Progenitor cell of endocrine pancreas (in vitro differentiated cells): Measurements from ENCODE around the gene USP10. TPM values are rescaled to one million over a fixed set of nuclear protein-coding genes. Genes with fewer than 3 reads are reported as not detected.
"Not testable (repeated sequence)": the region's sequence is repeated elsewhere in the genome, so short reads cannot be mapped to it uniquely, and the experiment has no call there.

Source experiments
- DNase-seq: peaks from one replicate; pipeline ENCODE4 v3.0.0; 2021; ENCODE audit warnings: low spot score; ENCODE audit not compliant: unreplicated experiment
- H3K27ac Mint-ChIP-seq: 2 replicates; pipeline ENCODE4 v1.8.0; 2021; ENCODE audit warnings: mild to moderate bottlenecking, moderate library complexity, mixed read lengths
- H3K27me3 Mint-ChIP-seq: 2 replicates; pipeline ENCODE4 v1.8.0; 2021; ENCODE audit warnings: mixed read lengths
- H3K36me3 Mint-ChIP-seq: 2 replicates; pipeline ENCODE4 v1.8.0; 2022; ENCODE audit warnings: mixed read lengths; ENCODE audit not compliant: insufficient read depth
- H3K4me1 Mint-ChIP-seq: 2 replicates; pipeline ENCODE4 v1.8.0; 2021; ENCODE audit warnings: low read depth, mixed read lengths
- H3K4me3 Mint-ChIP-seq: 2 replicates; pipeline ENCODE4 v1.8.0; 2021; ENCODE audit warnings: low read depth, mild to moderate bottlenecking, moderate library complexity, mixed read lengths
- H3K9me3 Mint-ChIP-seq: 2 replicates; pipeline ENCODE4 v1.8.0; 2021; ENCODE audit warnings: low read depth, mixed read lengths
- CTCF ChIP-seq: fragments of 200-600 bp; sonication (generic); IDR thresholded peaks from one replicate; pipeline ENCODE4 v1.5.0; 2021; ENCODE audit warnings: antibody characterized with exemption, mild to moderate bottlenecking; ENCODE audit not compliant: unreplicated experiment
- total RNA-seq: library from RNA; stranded (reverse); gene quantifications from 2 replicates; pipeline ENCODE4 v1.2.1, GENCODE V29; 2021

USP10 gene
- total RNA-seq, 1 donor from 2014 or later = 139 TPM

- no peak for TF ChIP-seq CTCF
- no peaks in the 10 kb centered on the region for H3K27me3 Mint-ChIP-seq
- H3K4me3 Mint-ChIP-seq = no peak overlapping the region
- H3K4me1 Mint-ChIP-seq = peaks cover 15% of the 10 kb centered on the region
- no peak overlapping the region for H3K27ac Mint-ChIP-seq
- H3K9me3 Mint-ChIP-seq = peaks cover 3% of the 10 kb centered on the region
- DNase-seq = no peak
- no peaks in the 10 kb centered on the region for H3K36me3 Mint-ChIP-seq
These were observed 7.2 kb upstream of the USP10 start for GRCh38 chr16:84692451-84693214.

- H3K4me3 Mint-ChIP-seq, DNase-seq, H3K27me3 Mint-ChIP-seq, H3K9me3 Mint-ChIP-seq, H3K27ac Mint-ChIP-seq, H3K36me3 Mint-ChIP-seq: not testable (repeated sequence)
- peaks cover 16% of the 10 kb centered on the region for H3K4me1 Mint-ChIP-seq
These were observed 5.9 kb upstream of the USP10 start for GRCh38 chr16:84693869-84694268.

- no peak for TF ChIP-seq CTCF
- no peak for DNase-seq
- Mint-ChIP-seq H3K4me1 (peaks cover 18% of the 10 kb centered on the region), H3K27me3 (no peaks in the 10 kb centered on the region), H3K36me3 (no peaks in the 10 kb centered on the region), H3K4me3 (no peak overlapping the region), H3K9me3 (peaks cover 3% of the 10 kb centered on the region), H3K27ac (no peak overlapping the region)
These were observed 4.8 kb upstream of the USP10 start for GRCh38 chr16:84694980-84695379.

- Mint-ChIP-seq H3K27me3 (no peaks in the 10 kb centered on the region), H3K36me3 (no peaks in the 10 kb centered on the region), H3K4me1 (peaks cover 31% of the 10 kb centered on the region), H3K4me3 (peak overlapping the region; percentile 84), H3K27ac (peak overlapping the region; percentile 98), H3K9me3 (peaks cover 3% of the 10 kb centered on the region)
- TF ChIP-seq CTCF = no peak
- DNase-seq = no peak
These were observed 571 bp upstream of the USP10 start for GRCh38 chr16:84699147-84699711.

GRCh38 chr16:84700446-84701300 lies 873 bp downstream of the USP10 start:
- no peak for TF ChIP-seq CTCF
- H3K4me1 Mint-ChIP-seq = peaks cover 34% of the 10 kb centered on the region
- H3K27me3 Mint-ChIP-seq = no peaks in the 10 kb centered on the region
- DNase-seq = no peak
- H3K36me3 Mint-ChIP-seq = no peaks in the 10 kb centered on the region
- H3K9me3 Mint-ChIP-seq = peaks cover 3% of the 10 kb centered on the region
- peak overlapping the region; percentile 96 for H3K4me3 Mint-ChIP-seq
- H3K27ac Mint-ChIP-seq = peak overlapping the region; percentile 98
